ENCODE measurements around the gene DGKA.

GRCh38 chr12:55922126-55922525 lies 8.8 kb upstream of the DGKA start:
- TF ChIP-seq CTCF (IDR thresholded peaks at IDR 0.05; ENCODE audit: low read depth, low read length) (no peak), EZH2phosphoT487 (IDR thresholded peaks at IDR 0.05; ENCODE audit: low read depth) (no peak)

Data from OCI-LY3 (cell line).